Glomerular visceral epithelial cell (primary cell): ENCODE results near the gene MYCBPAP.

Experiments
- DNase-seq: peaks from one replicate; pipeline ENCODE4 v3.0.0-alpha.2; 2016; ENCODE audit errors: extremely low spot score

The MYCBPAP gene

GRCh38 chr17:50491505-50491904 is 16.7 kb upstream of the MYCBPAP start:
- DNase-seq, result no peak

- DNase-seq, result no peak
These were observed 16.0 kb upstream of the MYCBPAP start for GRCh38 chr17:50492214-50492613.

DNA sequence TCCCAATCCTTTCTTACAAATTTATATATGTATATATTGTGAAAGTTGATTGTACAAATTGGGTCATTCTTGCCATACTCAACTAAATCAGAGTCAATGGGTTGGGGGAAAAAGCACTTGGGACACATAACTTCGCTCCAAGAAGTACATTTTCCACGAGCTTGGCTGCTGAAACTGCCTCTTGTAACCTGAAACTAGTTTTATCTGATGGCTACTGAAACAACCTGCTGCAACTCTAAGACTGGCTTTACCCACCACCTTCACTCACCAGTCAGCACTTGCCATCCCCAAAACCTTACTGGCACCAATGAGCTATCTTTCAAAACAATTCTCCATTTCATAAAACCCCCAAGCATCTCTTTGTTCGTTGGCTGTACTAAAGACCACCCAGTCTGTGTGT is 14.5 kb upstream of the MYCBPAP start:
- no peak for DNase-seq

- DNase-seq, result no peak
These were observed 12.9 kb upstream of the MYCBPAP start for GRCh38 chr17:50495217-50495823.

- DNase-seq, result peak; percentile 20
These were observed 12.3 kb upstream of the MYCBPAP start for GRCh38 chr17:50495918-50496317.

GRCh38 chr17:50498021-50498874 is 10.0 kb upstream of the MYCBPAP start:
- peak; percentile 25 for DNase-seq

- DNase-seq, result no peak
These were observed 9.0 kb upstream of the MYCBPAP start for GRCh38 chr17:50499270-50499669.

GRCh38 chr17:50499721-50500120 is 8.5 kb upstream of the MYCBPAP start:
- no peak for DNase-seq

DNA sequence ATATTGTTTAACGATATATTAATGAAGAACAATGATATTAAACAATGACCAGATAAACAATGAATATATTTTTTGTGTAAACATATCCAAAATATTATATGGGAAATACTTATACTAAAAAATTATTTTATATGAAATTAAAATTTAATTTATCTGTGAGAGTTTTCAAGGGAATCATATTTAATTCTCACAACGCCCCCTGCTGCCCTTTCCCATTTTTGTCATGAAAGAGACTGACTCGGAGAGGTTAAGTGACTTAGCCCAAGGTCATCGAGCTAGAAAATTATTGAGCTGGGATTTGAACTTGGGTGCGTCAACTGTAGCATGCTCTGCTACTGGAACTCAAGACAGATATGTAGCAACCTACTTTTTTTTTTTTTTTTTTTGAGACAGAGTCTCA is 7.2 kb upstream of the MYCBPAP start:
- peak; percentile 27 for DNase-seq

DNA sequence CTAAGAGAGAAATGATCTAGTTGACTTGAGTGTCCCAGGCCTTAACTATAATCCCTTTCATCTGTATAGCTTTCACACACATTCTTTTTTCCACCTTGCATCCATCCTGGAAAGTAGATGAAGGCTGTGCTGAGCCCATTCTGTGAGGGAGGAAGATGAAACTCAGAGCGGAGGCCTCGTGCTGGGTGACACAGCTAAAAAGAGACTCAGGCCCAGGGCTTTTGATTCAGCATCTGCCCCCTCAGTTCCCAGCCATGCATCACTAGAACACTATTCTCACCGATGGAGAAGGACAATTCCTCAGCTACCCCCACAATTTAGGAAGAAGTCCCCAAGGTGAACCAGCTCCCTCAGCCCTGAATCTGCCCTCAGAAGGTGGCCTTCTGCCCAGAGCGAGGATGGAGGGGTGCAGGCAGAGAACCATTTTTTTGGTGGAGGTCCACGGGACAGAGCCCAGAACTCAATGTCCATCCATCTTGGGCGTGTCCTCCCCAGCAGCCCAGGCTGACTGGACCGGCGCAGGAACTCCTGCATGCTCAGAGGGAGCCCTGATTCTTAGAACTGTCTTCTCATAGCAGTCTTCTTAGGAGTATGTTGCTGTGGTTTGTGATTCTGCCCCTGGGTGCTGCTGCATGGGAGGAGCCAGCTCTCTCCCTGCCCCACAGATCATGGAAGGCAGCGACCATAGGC is 5.8 kb upstream of the MYCBPAP start:
- no peak for DNase-seq

DNA sequence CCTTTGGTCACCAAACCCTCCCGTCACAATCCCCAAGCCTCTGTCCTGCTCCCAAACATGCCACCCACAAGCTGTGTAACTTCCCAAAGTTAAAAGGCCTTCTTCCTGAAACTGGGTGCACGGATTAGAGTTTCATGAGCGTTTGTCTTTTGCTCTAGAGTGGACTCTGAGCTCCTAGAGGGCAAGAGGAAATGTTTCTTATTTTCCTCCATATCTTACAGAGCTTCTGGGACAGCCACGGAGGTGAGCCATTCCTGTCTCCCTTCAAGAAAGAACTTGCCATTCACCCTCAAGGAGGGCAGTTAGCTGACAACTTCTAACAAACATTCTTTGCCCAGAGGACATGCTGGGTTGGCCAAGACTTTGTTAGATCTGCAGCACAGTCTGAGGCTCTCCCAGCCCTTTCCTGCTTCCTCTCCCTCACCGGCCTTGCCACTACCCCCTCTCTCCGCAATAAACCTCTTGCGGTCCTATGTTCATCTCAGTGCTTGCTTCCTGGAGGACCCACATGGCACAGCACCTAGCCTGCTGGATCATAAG is 2.6 kb upstream of the MYCBPAP start:
- no peak for DNase-seq

- no peak for DNase-seq
These were observed 1.9 kb upstream of the MYCBPAP start for GRCh38 chr17:50506298-50506697.

GRCh38 chr17:50508573-50509460 is 578 bp downstream of the MYCBPAP start:
- no peak for DNase-seq

DNA sequence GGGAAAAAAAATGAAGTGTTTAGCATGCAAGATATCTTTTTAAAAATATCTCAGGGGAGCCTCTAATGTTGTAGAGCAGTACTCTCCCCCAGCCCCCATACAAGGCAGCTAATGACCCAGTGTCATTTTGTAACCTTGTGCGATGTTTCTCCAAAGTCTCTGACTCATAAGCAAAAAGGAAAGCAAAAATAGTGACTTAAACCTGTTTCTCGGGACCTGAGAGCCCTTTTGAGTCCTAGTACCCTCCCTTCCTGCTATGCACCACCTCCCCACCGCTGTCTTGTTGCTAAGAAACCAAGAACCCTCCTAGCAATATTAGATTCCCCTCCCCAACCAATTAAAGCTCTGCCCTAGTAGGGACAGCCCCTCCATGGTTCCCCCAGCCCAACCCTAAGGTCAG is 2.8 kb downstream of the MYCBPAP start:
- DNase-seq, result no peak

- no peak for DNase-seq
These were observed 5.3 kb downstream of the MYCBPAP start for GRCh38 chr17:50513495-50513894.

- DNase-seq, result no peak
These were observed 6.1 kb downstream of the MYCBPAP start for GRCh38 chr17:50514388-50514787.

DNA sequence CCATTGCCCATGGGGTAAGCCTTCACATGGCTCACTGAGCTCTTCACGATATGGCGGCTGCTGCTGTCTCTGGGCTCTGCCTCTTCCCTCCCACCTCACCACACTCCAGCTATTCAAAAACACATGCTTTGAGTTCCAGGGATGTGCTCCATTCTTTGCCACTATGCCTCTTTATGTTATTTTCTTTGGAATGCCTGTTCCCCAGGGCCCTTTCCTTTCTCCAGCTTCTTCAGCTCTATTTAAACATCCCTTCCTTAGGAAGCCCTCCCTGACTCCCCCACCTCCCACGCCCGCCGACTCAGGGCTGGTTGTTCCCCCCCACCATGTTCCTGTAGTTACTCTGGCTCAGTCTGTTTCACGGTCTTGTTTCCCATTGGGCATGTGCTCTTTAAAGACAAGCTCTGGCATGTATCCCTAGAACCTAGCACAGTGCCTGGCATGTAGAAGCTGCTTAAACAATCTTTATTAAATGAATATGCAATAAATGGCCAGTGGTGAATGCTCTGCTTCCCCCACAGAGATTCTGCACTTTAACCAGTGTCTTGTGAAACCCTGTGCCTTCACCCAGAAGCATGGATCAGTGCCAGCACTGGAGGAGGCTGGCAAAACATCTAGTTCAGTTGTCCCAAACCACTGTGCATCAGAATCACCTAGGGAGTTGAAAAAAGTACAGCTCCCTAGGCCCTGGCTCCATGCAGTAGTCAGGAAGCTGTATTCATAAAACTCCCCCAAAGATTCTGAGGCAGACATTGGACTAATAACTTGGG is 6.9 kb downstream of the MYCBPAP start:
- DNase-seq, result peak; percentile 53

- DNase-seq, result no peak
These were observed 8.8 kb downstream of the MYCBPAP start for GRCh38 chr17:50517011-50517410.

- no peak for DNase-seq
These were observed 9.5 kb downstream of the MYCBPAP start for GRCh38 chr17:50517504-50518383.
